Nephron progenitor cell (in vitro differentiated cells): ENCODE data around the gene CA7.

Experiments
- DNase-seq: peaks from one replicate; pipeline ENCODE4 v3.0.0; 2021
- H3K27ac Mint-ChIP-seq: 2 replicates; pipeline ENCODE4 v1.8.0; 2021; ENCODE audit warnings: mild to moderate bottlenecking, moderate library complexity, mixed read lengths
- H3K27me3 Mint-ChIP-seq: 2 replicates; pipeline ENCODE4 v1.8.0; 2021; ENCODE audit warnings: mild to moderate bottlenecking, low read depth, mixed read lengths; ENCODE audit not compliant: poor library complexity
- H3K36me3 Mint-ChIP-seq: 2 replicates; pipeline ENCODE4 v1.8.0; 2021; ENCODE audit warnings: low read depth, mixed read lengths
- H3K4me1 Mint-ChIP-seq: 2 replicates; pipeline ENCODE4 v1.8.0; 2021; ENCODE audit warnings: mixed read lengths
- H3K4me3 Mint-ChIP-seq: 2 replicates; pipeline ENCODE4 v1.8.0; 2021; ENCODE audit warnings: mild to moderate bottlenecking, moderate library complexity, mixed read lengths
- H3K9me3 Mint-ChIP-seq: 2 replicates; pipeline ENCODE4 v1.8.0; 2021; ENCODE audit warnings: mild to moderate bottlenecking, moderate library complexity, mixed read lengths
- CTCF ChIP-seq: fragments of 200-600 bp; sonication (generic); IDR thresholded peaks from 2 replicates; pipeline ENCODE4 v1.5.0; 2021; ENCODE audit warnings: antibody characterized with exemption

CA7 gene

GRCh38 chr16:66901626-66902025 lies 57.4 kb downstream of the CA7 start:
- no peaks in the 10 kb centered on the region for H3K36me3 Mint-ChIP-seq
- H3K4me1 Mint-ChIP-seq: peaks cover 57% of the 10 kb centered on the region
- no peak for TF ChIP-seq CTCF
- H3K4me3 Mint-ChIP-seq: no peak overlapping the region
- DNase-seq: no peak
- H3K27me3 Mint-ChIP-seq: peaks cover 17% of the 10 kb centered on the region
- H3K9me3 Mint-ChIP-seq: no peaks in the 10 kb centered on the region
- no peak overlapping the region for H3K27ac Mint-ChIP-seq

GRCh38 chr16:66902648-66903543 lies 58.7 kb downstream of the CA7 start:
- Mint-ChIP-seq H3K27me3 (peaks cover 13% of the 10 kb centered on the region), H3K9me3 (no peaks in the 10 kb centered on the region), H3K4me1 (peaks cover 57% of the 10 kb centered on the region), H3K4me3 (no peak overlapping the region), H3K27ac (no peak overlapping the region), H3K36me3 (no peaks in the 10 kb centered on the region)
- no peak for DNase-seq
- TF ChIP-seq CTCF: no peak
